NB4 (cell line): ENCODE results near the gene ZMYND19.

Experiments used
- DNase-seq: peaks from one replicate; pipeline ENCODE4 v3.0.0; 2010; ENCODE audit warnings: low read depth
- H3K4me3 ChIP-seq: one replicate; pipeline ENCODE4 v1.5.1; 2011; ENCODE audit warnings: mild to moderate bottlenecking, low read depth, low read length, moderate library complexity
- MYC ChIP-seq: IDR thresholded peaks from 2 replicates; pipeline ENCODE4 v1.6.1; 2011; ENCODE audit warnings: low read depth, low read length
- POLR2A ChIP-seq: IDR thresholded peaks from 2 replicates; pipeline ENCODE4 v1.6.1; 2011; ENCODE audit warnings: mild to moderate bottlenecking; ENCODE audit not compliant: insufficient read length; ENCODE audit errors: extremely low read depth
- TF ChIP-seq, protein P1 (sequence below): IDR thresholded peaks from 2 replicates; pipeline ENCODE4 v1.6.1; 2011; ENCODE audit warnings: low read depth, low read length
- TF ChIP-seq, protein P2 (sequence below): IDR thresholded peaks from one replicate; pipeline ENCODE4 v1.5.1; 2012; ENCODE audit warnings: low read depth, low read length

ZMYND19 gene

DNA sequence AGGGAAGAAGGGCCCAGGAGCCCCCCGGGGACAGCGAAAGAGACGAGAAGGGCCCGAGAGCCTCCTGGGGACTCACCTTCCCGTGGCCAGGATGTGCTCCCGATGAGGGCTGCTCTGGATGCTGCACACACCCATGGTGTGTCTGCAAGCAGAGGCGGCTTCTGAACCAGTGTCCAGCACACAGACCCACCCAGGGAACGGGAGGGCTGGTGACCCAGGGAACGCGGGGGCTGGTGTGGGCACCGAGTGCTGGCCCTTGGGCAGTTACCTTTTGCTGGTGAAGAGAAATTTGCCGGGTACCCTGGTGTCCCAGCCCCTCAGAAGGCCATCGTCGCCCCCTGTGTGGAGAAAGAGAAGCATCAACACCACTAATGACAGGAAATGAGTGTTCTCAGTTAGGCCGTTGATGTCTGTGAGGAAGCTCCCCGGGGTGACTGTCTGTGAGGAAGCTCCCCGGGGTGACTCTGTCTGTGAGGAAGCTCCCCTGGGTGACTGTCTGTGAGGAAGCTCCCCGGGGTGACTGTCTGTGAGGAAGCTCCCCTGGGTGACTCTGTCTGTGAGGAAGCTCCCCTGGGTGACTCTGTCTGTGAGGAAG lies 25.4 kb downstream of the ZMYND19 start:
- DNase-seq: no peak
- TF ChIP-seq, protein P1, sequence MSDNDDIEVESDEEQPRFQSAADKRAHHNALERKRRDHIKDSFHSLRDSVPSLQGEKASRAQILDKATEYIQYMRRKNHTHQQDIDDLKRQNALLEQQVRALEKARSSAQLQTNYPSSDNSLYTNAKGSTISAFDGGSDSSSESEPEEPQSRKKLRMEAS: no peak
- TF ChIP-seq, protein P2, sequence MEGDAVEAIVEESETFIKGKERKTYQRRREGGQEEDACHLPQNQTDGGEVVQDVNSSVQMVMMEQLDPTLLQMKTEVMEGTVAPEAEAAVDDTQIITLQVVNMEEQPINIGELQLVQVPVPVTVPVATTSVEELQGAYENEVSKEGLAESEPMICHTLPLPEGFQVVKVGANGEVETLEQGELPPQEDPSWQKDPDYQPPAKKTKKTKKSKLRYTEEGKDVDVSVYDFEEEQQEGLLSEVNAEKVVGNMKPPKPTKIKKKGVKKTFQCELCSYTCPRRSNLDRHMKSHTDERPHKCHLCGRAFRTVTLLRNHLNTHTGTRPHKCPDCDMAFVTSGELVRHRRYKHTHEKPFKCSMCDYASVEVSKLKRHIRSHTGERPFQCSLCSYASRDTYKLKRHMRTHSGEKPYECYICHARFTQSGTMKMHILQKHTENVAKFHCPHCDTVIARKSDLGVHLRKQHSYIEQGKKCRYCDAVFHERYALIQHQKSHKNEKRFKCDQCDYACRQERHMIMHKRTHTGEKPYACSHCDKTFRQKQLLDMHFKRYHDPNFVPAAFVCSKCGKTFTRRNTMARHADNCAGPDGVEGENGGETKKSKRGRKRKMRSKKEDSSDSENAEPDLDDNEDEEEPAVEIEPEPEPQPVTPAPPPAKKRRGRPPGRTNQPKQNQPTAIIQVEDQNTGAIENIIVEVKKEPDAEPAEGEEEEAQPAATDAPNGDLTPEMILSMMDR: no peak
- TF ChIP-seq MYC: no peak
- TF ChIP-seq POLR2A: no peak
- H3K4me3 ChIP-seq: no peak overlapping the region

DNA sequence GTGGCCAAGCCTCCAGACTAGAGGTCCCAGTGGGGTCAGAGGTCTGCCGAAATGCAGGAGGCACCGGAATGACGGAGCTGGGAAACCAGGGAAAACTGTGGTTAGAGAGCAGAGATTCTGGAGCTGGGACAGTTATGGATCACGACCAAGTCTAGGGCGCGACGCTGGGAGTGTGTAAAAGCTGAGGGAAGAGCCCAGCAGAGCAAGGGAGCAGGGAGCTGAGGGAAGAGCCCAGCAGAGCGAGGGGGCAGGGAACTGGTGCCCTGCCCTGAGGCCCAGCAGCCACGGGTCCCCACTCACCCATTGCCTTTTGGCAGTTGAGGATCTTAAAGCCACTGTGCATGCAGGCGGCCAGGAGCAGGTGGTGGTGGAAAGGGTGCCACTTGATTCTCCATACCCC lies 26.2 kb downstream of the ZMYND19 start:
- TF ChIP-seq MYC (no peak), POLR2A (no peak)
- TF ChIP-seq, protein P1: no peak
- TF ChIP-seq, protein P2: no peak
- no peak for DNase-seq
- H3K4me3 ChIP-seq: no peak overlapping the region

DNA sequence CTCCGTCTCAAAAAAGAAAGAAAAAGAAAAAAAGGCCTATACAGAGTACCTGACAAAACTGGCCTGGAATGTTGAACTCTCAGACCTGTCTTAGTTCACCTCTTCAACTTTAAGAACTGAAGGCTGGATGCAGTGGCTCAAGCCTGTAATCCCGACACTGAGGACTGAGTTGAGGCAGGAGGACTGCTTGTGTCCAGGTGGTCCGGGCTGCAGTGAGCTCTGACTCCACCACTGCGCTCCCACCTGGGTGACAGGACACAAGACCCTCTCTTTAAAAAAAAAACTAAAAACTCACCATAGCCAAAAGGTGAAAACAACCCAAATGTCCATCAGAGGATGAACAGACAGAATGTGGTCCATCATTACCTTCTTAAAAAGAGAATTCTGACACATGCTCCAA lies 32.2 kb downstream of the ZMYND19 start:
- TF ChIP-seq, protein P1: no peak
- TF ChIP-seq, protein P2: no peak
- TF ChIP-seq POLR2A (no peak), MYC (no peak)
- no peak for DNase-seq
- no peak overlapping the region for H3K4me3 ChIP-seq

DNA sequence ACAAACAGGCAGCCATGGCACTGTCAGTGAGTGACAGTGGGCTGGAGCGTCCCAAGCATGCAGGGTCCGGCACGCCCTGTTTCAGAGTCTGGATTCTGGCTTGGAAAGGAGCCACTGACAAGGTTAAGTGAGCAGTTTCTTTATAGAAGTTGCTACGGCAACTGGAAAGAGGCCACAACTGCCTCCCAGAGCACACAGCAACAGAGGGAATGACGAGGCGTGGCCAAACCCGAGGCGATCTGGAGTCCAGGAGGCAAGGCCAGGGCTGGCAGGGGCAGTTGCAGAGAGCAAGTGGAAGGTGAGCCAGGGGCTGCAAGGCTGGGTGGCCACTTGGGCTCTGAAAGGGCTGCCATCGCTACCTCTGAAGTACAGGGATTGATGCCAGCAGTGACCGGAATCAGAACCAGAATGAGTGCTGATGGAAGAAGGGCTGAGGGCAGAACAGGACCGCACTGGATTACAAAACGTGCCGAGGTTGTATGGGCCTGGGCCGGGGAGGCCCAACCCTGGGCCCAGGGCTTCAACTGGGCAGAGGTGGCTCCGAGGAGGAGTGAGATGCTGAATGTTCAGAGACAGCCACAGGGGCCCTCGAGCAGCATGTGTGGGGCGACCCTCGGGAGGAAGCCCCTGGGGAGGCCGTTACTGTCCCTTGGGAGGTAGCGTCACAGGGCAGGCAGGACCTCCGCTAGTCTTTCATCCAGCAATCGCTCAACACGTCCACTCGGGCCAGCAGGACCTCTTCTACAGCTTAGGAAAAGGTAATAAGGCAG lies 34.1 kb downstream of the ZMYND19 start:
- H3K4me3 ChIP-seq: no peak overlapping the region
- no peak for DNase-seq
- TF ChIP-seq, protein P1: no peak
- TF ChIP-seq MYC: no peak
- no peak for TF ChIP-seq POLR2A
- TF ChIP-seq, protein P2: no peak

DNA sequence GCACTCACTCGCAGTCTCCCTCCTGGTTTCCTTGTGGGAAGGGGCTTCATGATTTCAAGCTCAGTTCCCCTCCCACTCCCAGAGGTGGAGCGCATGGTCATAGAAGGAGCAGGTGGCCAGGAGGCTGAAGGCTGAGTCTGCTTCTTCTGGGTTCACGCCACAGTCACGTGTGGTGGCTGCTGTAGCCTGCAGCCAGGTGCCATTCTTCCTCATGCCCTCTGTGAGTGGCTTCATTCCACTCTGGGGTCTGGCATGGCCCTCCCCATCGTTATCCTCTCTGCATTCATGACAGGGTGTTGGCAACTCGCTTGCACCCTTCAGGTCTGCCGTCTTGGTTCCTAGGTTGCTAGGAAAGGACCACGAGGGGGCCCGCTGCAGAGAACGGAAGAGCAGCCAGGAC lies 35.1 kb downstream of the ZMYND19 start:
- TF ChIP-seq POLR2A: no peak
- no peak for TF ChIP-seq MYC
- TF ChIP-seq, protein P1: no peak
- TF ChIP-seq, protein P2: no peak

More for the DNA sequence above, 35.1 kb downstream of the ZMYND19 start:
- no peak overlapping the region for H3K4me3 ChIP-seq
- DNase-seq: no peak
